Loucy (cell line): ENCODE results near the gene FTO.
A peak's percentile ranks its signal among the peaks of the same experiment; 100 is the strongest.

Experiments
- H2AFZ ChIP-seq: fragments of 200-600 bp; sonication (generic); 2 replicates; pipeline ENCODE4 v1.6.0; 2016; ENCODE audit warnings: antibody characterized with exemption, mild to moderate bottlenecking, low read length, moderate library complexity
- H3F3A ChIP-seq: fragments of 200-600 bp; 2 replicates; pipeline ENCODE4 v1.6.0; 2016; ENCODE audit warnings: antibody characterized with exemption, low read depth, mild to moderate bottlenecking
- H3K27me3 ChIP-seq: fragments of 200-600 bp; sonication (generic); 2 replicates; pipeline ENCODE4 v1.6.1; 2014; ENCODE audit warnings: low read length, mild to moderate bottlenecking; ENCODE audit not compliant: insufficient read depth, poor library complexity, severe bottlenecking
- H3K36me3 ChIP-seq: fragments of 200-600 bp; sonication (generic); 2 replicates; pipeline ENCODE4 v1.6.1; 2016; ENCODE audit warnings: low read length; ENCODE audit not compliant: insufficient read depth
- H3K4me1 ChIP-seq: fragments of 200-600 bp; sonication (generic); 2 replicates; pipeline ENCODE4 v1.5.1; 2014; ENCODE audit warnings: low read length, mild to moderate bottlenecking; ENCODE audit not compliant: insufficient read depth, poor library complexity, severe bottlenecking
- H3K4me2 ChIP-seq: fragments of 200-600 bp; sonication (generic); 2 replicates; pipeline ENCODE4 v1.6.0; 2014; ENCODE audit warnings: antibody characterized with exemption, low read length, low read depth, mild to moderate bottlenecking; ENCODE audit not compliant: poor library complexity, severe bottlenecking
- H3K4me3 ChIP-seq: fragments of 200-600 bp; sonication (generic); 2 replicates; pipeline ENCODE4 v1.5.1; 2014; ENCODE audit warnings: low read length, mild to moderate bottlenecking, mixed read lengths; ENCODE audit not compliant: poor library complexity, severe bottlenecking
- H3K79me2 ChIP-seq: fragments of 200-600 bp; sonication (generic); 2 replicates; pipeline ENCODE4 v1.6.1; 2014; ENCODE audit warnings: low read length; ENCODE audit not compliant: insufficient read depth
- H3K9ac ChIP-seq: fragments of 200-600 bp; sonication (generic); 2 replicates; pipeline ENCODE4 v1.6.0; 2014; ENCODE audit warnings: mild to moderate bottlenecking, low read depth, low read length, moderate library complexity; ENCODE audit not compliant: poor library complexity, severe bottlenecking
- H3K9me2 ChIP-seq: fragments of 200-600 bp; sonication (generic); replicated peaks from 2 replicates; pipeline ENCODE4 v1.6.1; 2016; ENCODE audit warnings: low read depth, low read length, mixed read lengths
- H3K9me3 ChIP-seq: fragments of 200-600 bp; sonication (generic); 2 replicates; pipeline ENCODE4 v1.6.1; 2014; ENCODE audit warnings: mild to moderate bottlenecking, antibody characterized with exemption, low read length, low read depth; ENCODE audit not compliant: insufficient read depth
- H4K20me1 ChIP-seq: fragments of 200-600 bp; sonication (generic); 2 replicates; pipeline ENCODE4 v1.6.0; 2014; ENCODE audit warnings: antibody characterized with exemption, low read length, mild to moderate bottlenecking; ENCODE audit not compliant: insufficient read depth, poor library complexity, severe bottlenecking
- EZH2phosphoT487 ChIP-seq: fragments of 200-600 bp; IDR thresholded peaks from 2 replicates; pipeline ENCODE4 v1.6.1; 2018; ENCODE audit warnings: antibody characterized with exemption, mild to moderate bottlenecking, moderate library complexity, borderline replicate concordance
- TF ChIP-seq, protein P1 (sequence below): fragments of 200-600 bp; sonication (generic); conservative IDR thresholded peaks from 2 replicates; pipeline ENCODE4 v1.5.1; 2014; ENCODE audit warnings: mild to moderate bottlenecking, antibody characterized with exemption, low read length

FTO gene

DNA sequence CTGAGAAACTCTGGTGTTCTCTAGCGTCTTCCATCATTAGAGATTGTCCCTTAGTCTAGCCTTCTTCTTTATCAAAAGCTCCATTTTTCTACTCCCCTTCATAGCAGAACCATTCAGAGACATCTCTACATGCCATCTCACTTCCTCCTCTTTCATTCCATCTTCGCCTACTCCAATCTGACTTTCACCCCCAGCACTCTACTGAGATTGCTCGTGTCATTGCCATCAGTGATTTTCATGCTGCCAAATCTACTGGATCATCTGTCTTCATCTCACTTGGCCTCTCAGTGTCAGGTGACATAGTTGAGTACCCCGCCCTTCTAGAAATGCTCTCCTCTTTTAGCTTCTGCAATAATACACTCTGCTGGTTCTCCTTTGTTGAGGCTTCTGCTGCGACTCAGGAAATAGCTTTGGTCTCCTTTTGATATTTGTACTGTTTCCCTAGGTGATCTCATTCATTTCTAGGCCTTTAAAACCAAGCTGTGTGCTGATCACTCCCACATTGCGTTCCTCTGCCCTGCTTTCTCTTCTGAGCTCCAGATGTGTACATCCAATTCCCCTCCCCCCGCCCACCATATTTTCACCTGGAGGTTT lies 119.1 kb downstream of the FTO start:
- H3K27me3 ChIP-seq, result no peaks in the 10 kb centered on the region
- no peaks in the 10 kb centered on the region for H4K20me1 ChIP-seq
- peaks cover 6% of the 10 kb centered on the region; the same call in 1 of the 2 replicates for H3K79me2 ChIP-seq
- H3K9ac ChIP-seq, result no peak overlapping the region
- no peaks in the 10 kb centered on the region for H3F3A ChIP-seq
- peak overlapping the region; percentile 12 for H3K4me3 ChIP-seq
- H3K4me2 ChIP-seq, result peak overlapping the region; percentile 55
- no peaks in the 10 kb centered on the region for H3K9me3 ChIP-seq
- TF ChIP-seq, protein P1, sequence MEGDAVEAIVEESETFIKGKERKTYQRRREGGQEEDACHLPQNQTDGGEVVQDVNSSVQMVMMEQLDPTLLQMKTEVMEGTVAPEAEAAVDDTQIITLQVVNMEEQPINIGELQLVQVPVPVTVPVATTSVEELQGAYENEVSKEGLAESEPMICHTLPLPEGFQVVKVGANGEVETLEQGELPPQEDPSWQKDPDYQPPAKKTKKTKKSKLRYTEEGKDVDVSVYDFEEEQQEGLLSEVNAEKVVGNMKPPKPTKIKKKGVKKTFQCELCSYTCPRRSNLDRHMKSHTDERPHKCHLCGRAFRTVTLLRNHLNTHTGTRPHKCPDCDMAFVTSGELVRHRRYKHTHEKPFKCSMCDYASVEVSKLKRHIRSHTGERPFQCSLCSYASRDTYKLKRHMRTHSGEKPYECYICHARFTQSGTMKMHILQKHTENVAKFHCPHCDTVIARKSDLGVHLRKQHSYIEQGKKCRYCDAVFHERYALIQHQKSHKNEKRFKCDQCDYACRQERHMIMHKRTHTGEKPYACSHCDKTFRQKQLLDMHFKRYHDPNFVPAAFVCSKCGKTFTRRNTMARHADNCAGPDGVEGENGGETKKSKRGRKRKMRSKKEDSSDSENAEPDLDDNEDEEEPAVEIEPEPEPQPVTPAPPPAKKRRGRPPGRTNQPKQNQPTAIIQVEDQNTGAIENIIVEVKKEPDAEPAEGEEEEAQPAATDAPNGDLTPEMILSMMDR, result peak; percentile 28
- TF ChIP-seq EZH2phosphoT487, result no peak
- no peak overlapping the region for H2AFZ ChIP-seq
- H3K36me3 ChIP-seq, result peaks cover 11% of the 10 kb centered on the region; the same call in 1 of the 2 replicates
- H3K9me2 ChIP-seq, result no peaks in the 10 kb centered on the region
- peaks cover 32% of the 10 kb centered on the region for H3K4me1 ChIP-seq

DNA sequence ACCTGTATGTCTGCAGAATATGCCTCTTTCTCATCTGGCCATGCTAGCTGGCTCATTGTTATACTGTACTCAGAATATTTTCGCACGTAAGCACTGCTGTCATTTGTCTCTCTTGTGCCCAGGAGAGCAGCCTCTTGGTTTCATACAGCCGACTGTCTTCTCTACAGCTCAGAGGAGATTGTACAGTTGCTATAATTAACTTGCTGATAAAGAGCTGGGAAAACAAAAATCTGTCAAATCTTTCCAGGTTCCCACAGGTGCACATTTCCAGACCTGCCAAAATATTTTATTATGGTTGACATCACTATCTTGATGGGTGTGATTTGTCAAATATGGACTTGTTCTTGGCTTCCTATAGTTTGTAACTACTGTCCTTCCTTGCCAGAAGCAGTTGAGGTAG lies 122.7 kb downstream of the FTO start:
- H3K9me2 ChIP-seq, result no peaks in the 10 kb centered on the region
- no peak overlapping the region for H3K4me3 ChIP-seq
- no peaks in the 10 kb centered on the region for H3F3A ChIP-seq
- H3K4me2 ChIP-seq, result no peak overlapping the region
- no peak overlapping the region for H2AFZ ChIP-seq
- H3K9ac ChIP-seq, result no peak overlapping the region
- H3K79me2 ChIP-seq, result peaks cover 10% of the 10 kb centered on the region
- peaks cover 11% of the 10 kb centered on the region; the same call in 1 of the 2 replicates for H3K36me3 ChIP-seq
- H3K27me3 ChIP-seq, result no peaks in the 10 kb centered on the region
- H4K20me1 ChIP-seq, result peaks cover 3% of the 10 kb centered on the region
- TF ChIP-seq EZH2phosphoT487, result no peak
- TF ChIP-seq, protein P1, result no peak
- peaks cover 27% of the 10 kb centered on the region for H3K4me1 ChIP-seq
- H3K9me3 ChIP-seq, result no peaks in the 10 kb centered on the region

DNA sequence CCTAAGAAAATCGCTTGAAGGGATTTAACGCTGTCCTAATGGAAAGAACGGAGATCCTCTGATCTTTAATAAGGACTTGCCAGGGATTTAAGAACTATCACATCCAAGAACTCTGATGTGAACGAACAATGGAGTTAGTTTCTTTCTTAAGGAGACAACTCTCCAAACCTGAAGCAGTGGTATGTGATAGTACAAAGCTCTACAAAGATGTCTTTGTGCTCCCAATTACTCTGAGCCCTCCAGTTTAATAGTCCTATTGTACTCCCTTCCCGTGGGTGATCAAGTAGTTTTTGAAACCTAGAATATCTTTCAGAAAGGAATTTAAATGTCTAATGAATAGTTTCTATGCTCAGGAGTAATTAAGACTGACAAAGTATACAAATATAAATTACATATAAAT lies 123.8 kb downstream of the FTO start:
- H3K36me3 ChIP-seq, result peaks cover 12% of the 10 kb centered on the region; the same call in 1 of the 2 replicates
- peaks cover 3% of the 10 kb centered on the region for H4K20me1 ChIP-seq
- H3F3A ChIP-seq, result no peaks in the 10 kb centered on the region
- TF ChIP-seq, protein P1, result no peak
- TF ChIP-seq EZH2phosphoT487, result no peak
- H3K9me3 ChIP-seq, result no peaks in the 10 kb centered on the region
- H3K4me1 ChIP-seq, result peaks cover 16% of the 10 kb centered on the region
- no peak overlapping the region for H3K4me3 ChIP-seq
- no peak overlapping the region for H2AFZ ChIP-seq
- no peaks in the 10 kb centered on the region for H3K9me2 ChIP-seq
- no peak overlapping the region for H3K9ac ChIP-seq
- H3K79me2 ChIP-seq, result peaks cover 10% of the 10 kb centered on the region
- no peak overlapping the region for H3K4me2 ChIP-seq
- H3K27me3 ChIP-seq, result no peaks in the 10 kb centered on the region
